ENCODE measurements around the gene IQCN. TPM values are rescaled to one million over a fixed set of nuclear protein-coding genes. Genes with fewer than 3 reads are reported as not detected.

IQCN gene
- total RNA-seq, 1 donor, result 0.86 TPM

DNA sequence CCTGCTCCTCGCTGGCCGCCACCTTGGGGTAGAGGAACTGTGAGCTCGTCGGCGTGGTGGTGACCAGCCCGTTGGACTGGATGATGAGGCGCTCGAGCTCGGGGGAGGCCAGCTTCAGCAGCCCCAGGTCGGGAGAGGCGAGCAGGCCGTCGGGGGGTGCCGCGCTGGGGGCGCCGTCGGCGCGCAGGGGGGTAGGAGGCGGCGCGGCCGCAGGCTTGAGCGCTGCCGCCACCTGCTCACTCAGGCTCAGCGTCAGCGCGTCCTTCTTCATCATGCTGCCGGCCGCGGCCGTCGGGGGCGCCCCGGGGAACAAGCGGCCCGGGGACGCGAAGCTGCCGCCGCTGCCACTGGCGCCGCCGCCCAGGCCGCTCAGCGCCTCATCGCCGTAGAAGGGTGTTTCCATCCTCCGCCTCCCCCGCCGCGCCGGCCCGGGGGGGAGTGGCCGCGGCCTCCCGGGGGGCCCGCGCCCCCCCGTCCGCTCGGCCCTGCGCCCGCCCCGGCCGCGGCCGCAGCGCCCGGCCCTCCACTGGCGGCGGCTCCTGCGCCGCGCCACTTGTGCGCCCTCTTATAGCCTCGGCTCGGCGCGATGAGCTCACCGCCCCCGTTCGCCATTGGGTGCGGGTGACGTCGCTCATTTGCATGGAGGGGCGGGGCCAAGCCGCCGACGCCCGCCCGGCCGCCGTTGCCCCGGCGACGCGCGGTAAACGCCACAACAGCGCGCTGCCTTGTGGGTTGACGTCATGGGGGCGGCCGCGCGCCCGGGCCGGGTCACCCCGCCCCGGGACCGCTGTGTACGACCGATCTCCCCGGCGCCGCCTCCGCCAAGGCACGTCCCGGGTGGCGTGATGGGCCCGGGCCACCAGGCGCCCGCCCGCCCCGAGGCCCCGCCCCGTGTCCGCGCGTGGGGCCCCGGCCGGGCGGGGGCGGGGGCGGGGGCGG, 7.1 kb upstream of the IQCN start, which contains the start of gene JUND:
Gene JUND (minus strand): TSS at position 541 of the 939 bp plus-strand sequence. CDS start 138 bp downstream, at position 403.
- TF ChIP-seq, protein P1, sequence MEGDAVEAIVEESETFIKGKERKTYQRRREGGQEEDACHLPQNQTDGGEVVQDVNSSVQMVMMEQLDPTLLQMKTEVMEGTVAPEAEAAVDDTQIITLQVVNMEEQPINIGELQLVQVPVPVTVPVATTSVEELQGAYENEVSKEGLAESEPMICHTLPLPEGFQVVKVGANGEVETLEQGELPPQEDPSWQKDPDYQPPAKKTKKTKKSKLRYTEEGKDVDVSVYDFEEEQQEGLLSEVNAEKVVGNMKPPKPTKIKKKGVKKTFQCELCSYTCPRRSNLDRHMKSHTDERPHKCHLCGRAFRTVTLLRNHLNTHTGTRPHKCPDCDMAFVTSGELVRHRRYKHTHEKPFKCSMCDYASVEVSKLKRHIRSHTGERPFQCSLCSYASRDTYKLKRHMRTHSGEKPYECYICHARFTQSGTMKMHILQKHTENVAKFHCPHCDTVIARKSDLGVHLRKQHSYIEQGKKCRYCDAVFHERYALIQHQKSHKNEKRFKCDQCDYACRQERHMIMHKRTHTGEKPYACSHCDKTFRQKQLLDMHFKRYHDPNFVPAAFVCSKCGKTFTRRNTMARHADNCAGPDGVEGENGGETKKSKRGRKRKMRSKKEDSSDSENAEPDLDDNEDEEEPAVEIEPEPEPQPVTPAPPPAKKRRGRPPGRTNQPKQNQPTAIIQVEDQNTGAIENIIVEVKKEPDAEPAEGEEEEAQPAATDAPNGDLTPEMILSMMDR (IDR thresholded peaks at IDR 0.05; ENCODE audit: insufficient read depth, low read depth, low read length), result no peak
- peak within 1 kb of the TSS; percentile 96 for H3K4me3 ChIP-seq (ENCODE audit: low read depth, low read length)
- peak; percentile 99 for DNase-seq (ENCODE audit: low read depth)

DNA sequence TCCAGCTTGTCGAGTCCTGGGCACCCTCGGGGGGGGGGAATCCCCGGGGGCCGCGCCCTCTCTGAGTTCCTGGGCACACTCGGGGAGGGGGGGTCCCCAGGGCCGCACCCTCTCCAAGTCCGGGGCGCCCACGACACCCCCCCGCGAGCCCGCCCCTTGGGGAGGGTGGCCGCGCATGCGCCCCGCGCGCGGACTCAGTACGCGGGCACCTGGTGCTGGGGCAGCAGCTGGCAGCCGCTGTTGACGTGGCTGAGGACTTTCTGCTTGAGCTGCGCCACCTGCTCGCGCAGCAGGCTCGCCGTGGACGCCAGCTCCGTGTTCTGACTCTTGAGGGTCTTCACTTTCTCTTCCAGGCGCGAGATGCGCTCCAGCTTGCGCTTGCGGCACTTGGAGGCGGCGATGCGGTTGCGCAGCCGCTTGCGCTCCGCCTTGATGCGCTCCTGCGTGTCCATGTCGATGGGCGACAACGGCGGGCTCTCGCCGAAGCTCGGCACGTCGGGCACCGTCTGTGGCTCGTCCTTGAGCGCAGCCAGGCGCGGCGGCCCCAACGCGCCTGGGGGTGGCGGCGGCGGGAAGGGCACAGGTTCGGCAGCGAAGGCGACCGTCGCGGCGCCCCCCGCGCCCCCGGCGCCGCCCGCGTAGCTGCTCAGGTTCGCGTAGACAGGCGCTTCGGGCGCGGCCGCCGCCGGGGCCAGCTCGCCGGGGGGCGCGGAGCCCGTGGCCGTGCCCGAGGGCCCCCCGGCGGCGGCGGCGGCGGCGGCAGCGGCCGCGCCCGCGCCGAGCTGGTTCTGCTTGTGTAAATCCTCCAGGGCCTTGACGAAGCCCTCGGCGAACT, 6.2 kb upstream of the IQCN start:
- TF ChIP-seq, protein P1 (IDR thresholded peaks at IDR 0.05; ENCODE audit: insufficient read depth, low read depth, low read length), result no peak
- peak overlapping the region; percentile 96 for H3K4me3 ChIP-seq (ENCODE audit: low read depth, low read length)
- DNase-seq (ENCODE audit: low read depth), result peak; percentile 76

DNA sequence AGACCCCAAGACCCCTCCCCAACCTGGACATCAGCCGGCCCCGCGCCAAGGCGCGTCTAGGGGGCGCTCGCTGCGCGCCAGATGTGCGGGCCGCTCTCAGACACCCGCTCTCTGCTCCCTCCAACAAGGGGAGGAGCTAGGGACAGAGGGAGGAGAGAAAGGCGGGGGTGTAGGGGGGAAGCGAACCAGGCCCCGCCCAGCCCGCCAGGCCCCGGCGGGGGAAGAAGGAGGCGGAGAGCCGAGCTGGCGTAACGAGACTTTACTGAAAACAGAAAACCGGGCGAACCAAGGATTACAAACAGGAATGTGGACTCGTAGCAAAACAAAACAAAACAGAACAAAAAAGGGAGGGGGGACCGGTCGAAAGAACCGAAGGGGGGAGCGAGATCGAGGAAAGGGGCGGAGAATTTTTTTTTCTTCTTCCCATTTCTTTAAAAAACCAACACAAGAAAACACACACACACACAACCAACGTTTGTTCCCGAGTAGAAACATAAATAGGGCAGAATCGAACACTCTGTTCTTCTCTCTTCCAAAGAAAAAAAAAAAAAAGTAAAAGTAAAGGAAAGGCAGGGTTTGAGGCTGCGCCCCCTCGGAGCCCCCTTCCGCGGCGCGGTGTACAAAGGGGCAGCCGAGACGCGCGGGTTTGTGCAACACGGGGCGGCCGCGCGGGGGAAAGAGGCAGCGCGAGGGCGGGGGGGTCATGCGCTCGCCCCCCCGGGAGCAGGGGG, 5.4 kb upstream of the IQCN start:
- DNase-seq (ENCODE audit: low read depth), result peak; percentile 96
- TF ChIP-seq, protein P1 (IDR thresholded peaks at IDR 0.05; ENCODE audit: insufficient read depth, low read depth, low read length), result peak; percentile 83
- peak overlapping the region; percentile 96 for H3K4me3 ChIP-seq (ENCODE audit: low read depth, low read length)

DNA sequence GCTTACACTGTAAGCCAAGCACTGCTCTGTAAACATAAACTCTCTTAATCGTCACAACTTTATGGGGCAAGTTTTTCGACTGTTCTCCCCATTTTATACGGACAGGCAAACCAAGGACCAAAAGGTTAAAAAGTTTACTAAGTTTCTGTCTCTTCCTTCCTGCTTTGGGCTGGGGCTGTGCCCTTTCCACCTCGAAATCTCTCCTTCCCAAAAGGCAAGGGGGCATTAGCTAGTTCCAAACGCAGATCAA, 4.9 kb upstream of the IQCN start:
- H3K4me3 ChIP-seq (ENCODE audit: low read depth, low read length), result peak overlapping the region; percentile 96
- TF ChIP-seq, protein P1 (IDR thresholded peaks at IDR 0.05; ENCODE audit: insufficient read depth, low read depth, low read length), result no peak
- no peak for DNase-seq (ENCODE audit: low read depth)

DNA sequence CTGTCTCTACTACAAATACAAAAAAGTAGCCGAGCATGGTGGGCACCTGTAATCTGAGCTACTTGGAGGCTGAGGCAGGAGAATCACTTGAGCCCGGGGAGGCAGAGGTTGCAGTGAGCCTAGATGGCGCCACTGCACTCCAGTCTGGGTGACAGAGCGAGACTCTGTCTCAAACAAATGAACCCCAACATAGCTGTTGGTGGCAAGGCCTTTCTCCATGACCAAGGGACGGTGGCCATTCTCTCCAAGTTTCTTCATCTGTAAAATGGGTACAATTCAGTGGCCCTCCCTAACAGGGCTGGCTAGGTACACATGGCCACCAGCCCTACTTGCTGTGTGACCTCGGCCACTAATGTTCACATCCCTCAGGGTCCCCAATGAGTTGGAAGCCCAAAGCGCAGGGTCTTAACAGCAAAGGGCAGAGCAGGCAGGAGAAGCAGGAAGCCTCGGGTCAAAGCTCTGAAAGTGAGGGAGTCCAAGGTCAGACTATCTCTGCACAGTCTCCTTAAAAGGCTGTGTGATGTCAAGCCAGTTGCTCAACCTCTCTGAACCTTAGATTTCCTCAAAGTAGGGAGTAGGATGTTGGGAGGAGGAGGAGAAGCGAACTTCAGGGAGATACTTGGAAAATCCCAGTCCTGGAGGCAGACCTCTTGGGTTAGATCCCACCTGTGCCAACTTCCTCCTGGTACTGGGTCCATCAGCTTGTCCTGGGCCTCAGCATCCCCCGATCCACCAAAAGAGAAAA, 4.4 kb upstream of the IQCN start:
- TF ChIP-seq, protein P1 (IDR thresholded peaks at IDR 0.05; ENCODE audit: insufficient read depth, low read depth, low read length), result peak; percentile 33
- H3K4me3 ChIP-seq (ENCODE audit: low read depth, low read length), result peak overlapping the region; percentile 96
- peak; percentile 43 for DNase-seq (ENCODE audit: low read depth)
